HG03066 (cell line): Measurements from ENCODE around the gene SVOPL.

Source experiments
- ATAC-seq: cut with Tn5 transposase; IDR thresholded peaks from one replicate; pipeline ENCODE4 v1.9.1; 2021; ENCODE audit warnings: low read depth; ENCODE audit not compliant: unreplicated experiment

SVOPL gene

GRCh38 chr7:138662076-138662990, 38.8 kb downstream of the SVOPL start:
- no peak for ATAC-seq

GRCh38 chr7:138661069-138661635, 40.0 kb downstream of the SVOPL start:
- no peak for ATAC-seq

GRCh38 chr7:138658889-138659288, 42.3 kb downstream of the SVOPL start:
- no peak for ATAC-seq

GRCh38 chr7:138657854-138658386, 43.2 kb downstream of the SVOPL start:
- no peak for ATAC-seq

- ATAC-seq: no peak
Measured at GRCh38 chr7:138656952-138657351, 44.2 kb downstream of the SVOPL start.

GRCh38 chr7:138654616-138655015, 46.5 kb downstream of the SVOPL start:
- ATAC-seq: no peak

GRCh38 chr7:138649506-138649905, 51.7 kb downstream of the SVOPL start:
- no peak for ATAC-seq

GRCh38 chr7:138645284-138645683, 55.9 kb downstream of the SVOPL start:
- no peak for ATAC-seq

- no peak for ATAC-seq
Measured at GRCh38 chr7:138632826-138633602, 68.1 kb downstream of the SVOPL start.

- ATAC-seq: no peak
Measured at GRCh38 chr7:138632384-138632783, 68.8 kb downstream of the SVOPL start.

- ATAC-seq: no peak
Measured at GRCh38 chr7:138630059-138630610, 71.0 kb downstream of the SVOPL start.

GRCh38 chr7:138627361-138627760, 73.8 kb downstream of the SVOPL start:
- no peak for ATAC-seq

GRCh38 chr7:138626846-138627245, 74.3 kb downstream of the SVOPL start:
- no peak for ATAC-seq

- ATAC-seq: no peak
Measured at GRCh38 chr7:138625849-138626230, 75.3 kb downstream of the SVOPL start.

GRCh38 chr7:138625084-138625848, 75.9 kb downstream of the SVOPL start:
- no peak for ATAC-seq

- no peak for ATAC-seq
Measured at GRCh38 chr7:138622841-138623240, 78.3 kb downstream of the SVOPL start.

GRCh38 chr7:138618933-138619332, 82.2 kb downstream of the SVOPL start:
- ATAC-seq: no peak

GRCh38 chr7:138618506-138618905, 82.7 kb downstream of the SVOPL start:
- no peak for ATAC-seq

- ATAC-seq: no peak
Measured at GRCh38 chr7:138616085-138616484, 85.1 kb downstream of the SVOPL start.

- no peak for ATAC-seq
Measured at GRCh38 chr7:138613630-138614029, 87.5 kb downstream of the SVOPL start.
